GM21786 (cell line): ENCODE data around the gene POLR2E.
"Not testable (repeated sequence)": the region's sequence is repeated elsewhere in the genome, so short reads cannot be mapped to it uniquely, and the experiment has no call there.

ENCODE experiments used
- ATAC-seq: cut with Tn5 transposase; IDR thresholded peaks from one replicate; pipeline ENCODE4 v1.9.1; 2021; ENCODE audit not compliant: unreplicated experiment

POLR2E gene

DNA sequence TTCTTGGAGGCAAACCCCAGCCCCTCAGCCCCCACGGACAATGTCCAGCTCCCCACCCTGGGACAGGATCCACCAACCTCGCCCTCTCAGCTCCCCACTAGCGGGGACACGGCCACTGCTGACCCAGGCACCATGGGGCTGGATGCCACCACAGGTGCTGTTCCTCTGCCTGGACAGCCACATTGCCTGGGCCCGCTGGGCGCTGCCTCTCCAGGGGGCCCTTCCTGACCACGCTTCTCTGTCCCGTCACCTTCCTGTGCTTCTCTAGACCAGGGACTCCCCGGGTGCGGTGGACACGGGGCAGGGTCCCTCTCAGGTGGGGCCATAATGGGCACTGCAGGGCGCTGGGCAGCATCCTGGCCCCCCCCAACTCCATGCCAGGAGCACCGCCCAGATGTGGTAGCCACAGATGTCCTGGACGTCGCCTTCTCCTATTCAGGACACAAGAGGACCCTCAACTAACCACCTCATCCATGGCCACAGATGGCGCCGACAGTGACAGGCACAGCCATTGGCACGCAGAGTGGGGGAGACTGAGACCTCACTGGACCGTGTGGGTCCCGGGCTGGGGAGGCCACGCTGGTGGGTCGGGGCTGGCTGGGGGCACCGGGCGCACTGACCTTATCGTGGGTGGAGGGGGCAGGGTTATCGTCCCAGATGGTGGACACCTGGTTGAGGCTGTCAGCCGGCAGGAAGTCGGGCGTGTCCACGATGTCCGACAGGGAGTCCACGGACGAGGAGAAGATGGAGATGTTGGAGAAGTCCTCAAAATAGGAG, 32.0 kb upstream of the POLR2E start:
- ATAC-seq, result no peak

DNA sequence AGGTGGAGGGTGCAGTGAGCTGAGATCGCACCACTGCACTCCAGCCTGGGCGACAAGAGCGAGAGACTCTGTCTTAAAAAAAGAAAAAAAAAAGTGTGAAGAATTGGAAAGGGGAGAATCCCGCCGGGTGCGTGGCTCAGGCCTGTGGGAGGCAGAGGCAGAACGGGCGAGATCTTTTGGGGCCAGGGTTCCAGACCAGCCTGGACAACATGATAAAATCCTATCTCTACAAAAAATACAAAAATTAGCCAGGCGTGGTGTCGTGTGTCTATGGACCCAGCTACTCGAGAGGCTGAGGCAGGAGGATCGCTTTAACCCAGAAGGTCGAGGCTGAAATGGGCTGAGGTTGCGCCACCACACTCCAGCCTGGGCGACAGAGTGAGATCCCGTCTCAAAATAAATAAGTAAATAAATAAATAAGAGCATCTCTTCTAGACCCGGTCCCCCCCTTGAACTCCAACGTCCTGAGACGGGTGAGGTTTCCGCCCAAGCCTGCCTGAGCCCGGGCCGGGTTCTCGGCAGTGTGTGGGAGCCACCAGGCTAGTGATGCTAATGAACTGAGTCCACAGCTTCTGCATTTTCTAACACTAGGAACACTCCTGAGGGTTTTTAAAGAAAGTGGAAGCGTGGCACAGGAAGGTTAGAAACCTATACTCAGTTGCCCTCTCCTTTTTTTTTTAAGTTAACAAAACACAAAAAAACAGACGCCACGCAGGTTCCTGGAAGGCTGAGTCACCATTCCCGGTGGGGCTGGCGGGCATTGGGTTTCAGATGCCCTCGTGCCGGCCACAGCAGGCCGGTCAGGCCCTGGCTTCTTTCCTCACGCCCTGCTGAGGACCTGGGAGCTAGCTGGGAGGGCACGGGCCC, 30.7 kb upstream of the POLR2E start:
- ATAC-seq, result no peak

DNA sequence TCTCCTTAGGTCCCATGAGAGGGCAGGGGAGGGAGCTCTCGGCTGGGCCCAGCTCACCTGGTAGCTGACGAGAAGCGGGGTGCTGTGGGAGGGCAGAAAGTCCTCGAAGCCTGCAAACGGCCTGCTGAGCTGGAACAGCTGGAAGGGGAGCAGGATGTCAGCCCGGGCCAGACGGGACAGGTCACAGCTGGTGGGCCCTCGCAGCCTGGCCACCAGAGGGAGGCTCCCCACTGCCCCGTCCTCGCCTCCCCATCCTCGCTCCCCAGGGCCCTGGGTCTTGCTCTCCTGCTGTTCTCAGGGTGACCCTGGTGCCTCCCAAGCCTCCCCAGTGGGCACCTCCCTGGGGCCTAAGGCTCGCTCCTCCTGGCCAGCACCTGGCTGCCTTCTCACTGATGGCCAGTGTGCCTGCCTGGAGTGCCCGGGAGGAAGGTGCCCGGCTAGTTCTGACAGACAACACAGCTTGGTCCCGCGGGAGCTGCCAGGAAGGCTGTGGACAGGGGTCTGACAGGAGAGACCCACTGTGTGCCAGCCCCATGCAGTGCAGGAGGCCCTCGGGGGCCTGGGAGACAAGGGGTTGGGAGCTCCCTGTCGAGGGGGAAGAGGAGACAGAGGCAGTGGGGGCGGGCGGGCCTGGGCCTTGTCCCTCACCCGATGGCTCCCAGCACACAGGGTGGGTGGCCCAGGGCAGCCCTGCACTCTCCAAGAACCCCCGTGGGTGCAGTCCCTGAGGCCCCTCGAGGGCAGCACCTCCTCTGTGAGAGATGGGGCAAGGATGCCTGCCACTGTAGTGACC, 28.9 kb upstream of the POLR2E start:
- ATAC-seq, result no peak

DNA sequence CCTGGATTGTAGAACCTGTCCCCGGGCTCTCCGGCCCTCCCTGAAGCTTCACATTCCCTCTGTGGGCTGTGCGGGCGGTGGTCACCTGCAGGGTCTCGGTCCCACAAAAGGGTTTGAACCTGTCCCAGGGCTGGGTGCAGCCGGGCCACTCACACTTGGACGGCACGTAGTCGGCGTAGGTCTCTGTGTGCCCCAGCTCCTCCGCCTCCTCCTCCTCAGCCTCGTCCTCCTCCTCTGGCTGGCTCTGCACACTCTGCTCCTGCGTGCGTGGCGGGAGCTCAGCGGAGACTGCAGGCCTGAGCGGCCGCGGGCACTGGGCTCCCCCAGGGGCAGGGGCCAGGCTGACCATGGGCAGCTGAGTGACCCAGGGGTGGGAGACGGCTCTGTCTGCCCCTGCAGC, 28.2 kb upstream of the POLR2E start:
- ATAC-seq, result no peak

DNA sequence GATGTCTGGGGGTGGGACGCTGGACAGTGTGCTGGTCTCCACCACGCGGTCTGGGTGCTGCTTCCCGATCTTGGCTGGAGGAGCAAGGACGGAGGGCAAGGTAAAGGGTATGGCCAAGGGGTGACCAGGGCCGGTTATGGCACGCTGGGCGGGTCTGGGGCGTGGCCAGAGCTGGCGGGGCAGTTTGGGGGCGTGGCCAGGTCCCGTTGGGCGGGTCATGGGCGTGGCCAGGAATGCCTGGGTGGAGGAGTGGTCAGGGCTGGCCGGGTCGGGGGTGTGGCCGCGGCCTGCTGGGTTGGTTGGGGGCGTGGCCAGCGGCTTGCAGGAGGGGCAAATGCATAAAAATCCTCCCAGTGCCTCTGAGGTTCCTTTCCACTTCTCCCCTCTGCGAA, 27.8 kb upstream of the POLR2E start:
- no peak for ATAC-seq

DNA sequence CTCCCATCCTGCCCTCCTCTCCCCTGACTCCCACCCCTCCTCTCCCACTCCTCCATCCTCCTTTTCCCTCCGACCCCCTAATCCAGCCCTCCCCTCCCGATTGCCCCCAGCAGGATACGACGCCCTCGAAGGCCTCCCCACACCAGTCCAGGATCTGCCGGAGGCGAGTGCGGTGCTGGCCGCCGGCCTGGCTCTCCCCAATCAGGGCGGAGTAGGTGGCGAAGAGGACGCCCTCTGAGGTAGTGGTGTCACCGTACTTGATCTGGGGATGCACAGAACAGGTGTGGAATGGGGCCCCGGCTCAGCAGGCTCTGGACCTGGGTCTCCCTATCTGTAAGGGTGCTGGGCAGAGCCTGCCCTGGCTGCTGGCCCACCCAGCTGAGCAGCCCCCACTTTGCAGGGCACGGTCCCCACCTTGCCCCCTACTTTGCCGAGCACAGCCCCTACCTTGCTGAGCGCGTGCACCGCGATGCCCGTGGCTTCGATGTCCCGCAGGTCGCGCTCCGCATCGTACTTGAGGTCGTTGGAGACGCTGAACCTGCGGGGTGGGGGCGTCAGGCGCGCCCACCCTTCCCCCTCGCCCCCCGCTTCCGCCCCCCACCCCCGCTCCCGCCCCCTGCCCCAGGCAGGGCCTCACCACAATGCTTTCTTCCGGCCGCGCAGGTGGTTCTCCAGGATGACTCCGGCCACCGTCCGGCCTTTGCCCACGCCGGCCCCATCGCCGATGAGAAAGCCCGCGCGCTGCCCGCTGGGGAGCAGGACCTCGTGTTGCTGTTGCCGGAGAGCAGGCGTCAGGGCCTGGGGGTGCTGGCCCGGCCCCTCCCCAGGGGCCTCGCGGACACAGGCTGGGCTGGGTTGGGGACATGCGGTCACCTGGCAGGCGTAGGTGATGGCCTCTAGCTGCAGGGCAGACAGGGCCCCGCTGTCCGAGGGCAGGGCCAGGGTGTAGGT, 27.1 kb upstream of the POLR2E start:
- ATAC-seq, result no peak

DNA sequence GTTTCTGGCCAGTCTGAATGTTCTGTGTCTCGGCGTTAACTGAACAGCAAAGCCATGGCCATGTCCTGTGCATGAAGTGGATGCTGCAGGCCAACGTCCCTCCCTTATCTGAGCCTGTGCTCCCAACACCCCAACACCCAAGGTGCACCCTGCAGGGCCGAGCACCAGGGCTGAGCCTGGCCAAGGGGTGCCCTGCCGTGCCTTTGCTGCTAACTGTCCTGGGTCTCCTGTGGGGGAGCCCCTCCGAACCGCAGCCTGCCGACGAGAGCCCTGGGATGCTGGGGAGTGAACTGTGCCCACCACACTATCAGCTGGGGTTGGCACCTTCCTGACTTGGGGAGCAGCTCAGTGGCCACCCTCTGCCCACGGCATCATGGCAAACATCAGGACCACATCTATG, 26.2 kb upstream of the POLR2E start:
- ATAC-seq, result no peak

DNA sequence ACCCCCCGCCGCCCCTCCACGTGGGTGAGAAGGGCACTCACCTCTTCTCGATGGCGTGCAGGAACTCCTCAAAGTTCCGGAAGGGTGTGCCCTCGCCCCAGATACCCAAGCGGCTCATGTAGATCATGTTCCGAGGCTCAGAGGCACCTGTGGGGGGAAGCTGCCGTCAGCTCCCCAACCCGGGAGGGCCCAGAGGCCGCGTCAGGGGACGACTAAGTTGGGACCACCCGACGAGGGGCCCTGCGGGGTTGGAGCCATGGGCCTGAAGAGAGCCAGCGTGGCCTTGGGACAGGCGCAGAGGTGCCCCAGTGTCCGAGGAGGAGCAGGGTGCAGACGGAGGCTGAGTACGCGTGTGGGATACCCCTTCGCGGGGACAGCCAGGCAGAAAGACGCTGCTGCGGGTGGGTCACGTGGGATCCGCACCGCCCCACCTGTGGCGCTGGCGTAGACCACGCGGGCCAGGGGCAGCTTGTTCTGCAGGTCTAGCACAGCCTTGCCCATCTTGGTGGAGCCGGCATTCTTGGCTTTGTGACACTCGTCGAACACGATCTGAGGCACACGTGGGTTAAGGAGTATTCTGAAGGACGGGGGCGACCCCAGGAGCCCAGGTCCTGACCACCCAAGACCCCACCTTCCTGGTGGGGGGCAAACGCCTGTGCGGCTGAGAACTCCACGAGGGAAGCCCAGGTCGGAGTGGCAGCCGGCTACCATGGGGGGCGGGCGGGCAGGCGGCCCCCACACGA, 24.5 kb upstream of the POLR2E start:
- no peak for ATAC-seq

DNA sequence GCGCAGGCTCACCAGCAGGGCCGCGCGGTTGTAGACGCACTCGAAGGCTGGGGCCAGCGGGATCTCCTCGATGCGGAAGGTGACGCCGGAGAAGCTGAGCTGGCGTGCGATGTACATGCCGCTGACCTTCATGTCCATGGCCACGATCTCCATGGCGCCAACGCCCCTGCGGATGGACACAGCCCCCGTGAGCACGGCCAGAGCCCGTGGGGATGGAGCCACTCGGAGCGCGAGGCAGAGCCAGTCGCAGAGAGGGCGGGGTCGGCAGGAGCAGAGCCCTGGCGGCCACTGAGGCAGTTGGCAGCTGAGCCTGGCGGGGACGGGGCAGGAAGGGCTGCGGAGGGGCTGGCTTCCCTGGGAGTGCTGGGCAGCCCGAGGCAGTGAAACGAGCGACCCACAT, 23.8 kb upstream of the POLR2E start:
- no peak for ATAC-seq

DNA sequence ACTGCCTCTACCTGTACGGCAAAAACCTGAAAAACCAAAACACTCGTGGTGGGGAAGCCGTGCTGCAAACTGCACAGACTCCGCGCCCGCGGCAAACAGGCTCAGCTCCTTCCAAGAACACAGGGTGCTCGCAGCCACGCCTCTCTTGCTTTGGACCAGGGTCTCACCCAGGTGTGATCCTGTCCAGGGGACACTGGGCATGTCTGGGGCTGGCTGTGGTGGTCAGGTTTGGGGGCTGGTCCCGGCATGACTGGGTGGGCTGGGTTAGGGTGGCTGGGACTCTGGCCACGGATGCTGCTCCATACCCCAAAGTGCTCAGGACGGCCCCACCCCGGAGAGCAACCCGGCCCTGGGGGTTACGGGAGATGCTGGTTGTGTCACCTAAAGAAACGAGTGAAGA, 22.5 kb upstream of the POLR2E start:
- no peak for ATAC-seq

DNA sequence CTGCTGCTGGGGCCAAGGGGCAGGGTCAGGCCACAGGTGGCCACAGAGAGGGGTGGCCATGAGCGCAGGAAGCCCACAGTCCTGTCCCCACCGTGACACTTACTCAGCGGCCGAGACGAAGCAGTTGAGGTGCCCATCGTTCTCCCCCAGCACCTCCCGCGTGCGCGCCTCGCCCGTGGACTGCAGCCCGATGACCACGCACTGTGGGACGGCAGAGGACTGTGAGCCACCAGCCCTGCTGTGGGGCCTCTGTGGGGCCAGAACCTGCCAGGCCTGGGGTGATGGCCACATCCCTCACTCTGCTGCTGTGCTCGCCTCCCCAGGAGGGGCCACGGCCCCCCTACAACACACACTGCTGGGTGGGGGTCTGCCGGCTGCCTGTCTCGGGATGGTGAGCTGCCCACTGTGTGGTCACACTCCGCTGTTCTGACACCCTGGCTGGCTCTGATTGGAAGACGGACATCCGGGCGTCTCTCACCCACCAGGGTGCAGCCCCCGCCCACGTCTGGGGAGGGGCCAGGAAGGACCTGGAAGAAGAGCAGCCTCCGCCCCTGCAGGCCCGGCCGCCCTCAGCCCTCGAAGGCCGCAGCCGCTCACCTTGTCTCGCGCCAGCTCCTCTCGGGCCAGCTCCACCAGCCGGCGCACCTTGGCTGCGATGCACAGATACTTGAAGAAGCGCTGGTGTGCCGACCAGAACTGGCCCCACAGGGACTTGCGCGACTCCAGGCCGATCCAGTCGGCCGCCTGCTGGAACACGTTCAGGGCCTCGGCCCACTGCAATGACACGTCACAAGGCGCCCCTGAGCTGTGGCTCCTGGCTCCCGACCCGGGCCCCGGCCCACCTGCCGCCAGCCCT, 21.8 kb upstream of the POLR2E start:
- no peak for ATAC-seq

DNA sequence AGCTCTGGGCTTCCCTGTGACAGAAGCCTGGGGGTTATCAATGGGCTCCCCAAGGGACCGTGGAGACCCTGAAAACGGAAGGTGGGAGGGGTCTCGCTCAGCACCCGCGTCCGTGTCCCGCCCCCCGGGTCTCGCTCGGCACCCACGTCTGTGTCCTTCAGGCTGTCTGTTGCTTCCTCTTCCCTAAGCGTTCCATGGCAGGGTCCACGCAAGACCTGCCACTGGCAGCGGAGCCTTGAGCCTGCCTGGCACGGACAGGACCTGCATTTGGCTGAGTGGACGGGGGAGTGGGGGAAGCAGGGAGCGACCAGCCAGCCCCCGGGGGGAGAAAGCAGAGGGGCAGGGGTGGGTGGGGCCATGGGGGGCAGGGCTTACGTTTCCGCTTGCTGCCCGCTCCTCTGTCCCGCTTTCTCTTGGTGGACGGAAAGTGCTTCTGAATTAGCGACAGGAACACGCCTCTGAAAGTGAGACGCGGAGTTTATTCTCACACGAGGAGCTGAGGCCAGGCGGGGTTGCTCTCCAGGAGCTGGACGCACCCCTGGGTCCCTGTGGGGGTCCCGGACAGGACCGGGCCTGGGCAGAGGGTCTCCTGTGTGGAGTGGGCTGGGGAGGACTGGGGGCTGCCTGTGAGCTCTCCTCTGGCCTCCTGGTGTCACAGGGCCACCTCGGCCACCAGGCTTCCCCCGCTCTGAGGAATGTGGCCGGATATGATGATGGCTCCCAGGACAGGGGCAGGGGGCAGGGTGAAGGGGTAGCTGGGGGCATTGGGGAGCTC, 20.7 kb upstream of the POLR2E start:
- no peak for ATAC-seq

DNA sequence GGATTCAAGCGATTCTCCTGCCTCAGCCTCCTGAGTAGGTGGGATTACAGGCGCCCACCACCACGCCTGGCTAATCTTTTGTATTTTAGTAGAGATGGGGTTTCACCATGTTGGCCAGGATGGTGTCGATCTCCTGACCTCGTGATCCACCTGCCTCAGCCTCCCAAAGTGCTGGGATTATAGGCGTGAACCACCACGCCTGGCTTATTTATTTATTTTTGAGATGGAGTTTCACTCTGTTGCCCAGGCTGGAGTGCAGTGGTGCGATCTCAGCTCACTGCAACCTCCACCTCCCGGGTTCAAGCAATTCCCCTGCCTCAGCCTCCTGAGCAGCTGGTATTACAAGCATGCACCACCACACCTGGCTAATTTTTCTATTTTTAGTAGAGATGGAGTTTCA, 19.6 kb upstream of the POLR2E start:
- ATAC-seq, result not testable (repeated sequence)

DNA sequence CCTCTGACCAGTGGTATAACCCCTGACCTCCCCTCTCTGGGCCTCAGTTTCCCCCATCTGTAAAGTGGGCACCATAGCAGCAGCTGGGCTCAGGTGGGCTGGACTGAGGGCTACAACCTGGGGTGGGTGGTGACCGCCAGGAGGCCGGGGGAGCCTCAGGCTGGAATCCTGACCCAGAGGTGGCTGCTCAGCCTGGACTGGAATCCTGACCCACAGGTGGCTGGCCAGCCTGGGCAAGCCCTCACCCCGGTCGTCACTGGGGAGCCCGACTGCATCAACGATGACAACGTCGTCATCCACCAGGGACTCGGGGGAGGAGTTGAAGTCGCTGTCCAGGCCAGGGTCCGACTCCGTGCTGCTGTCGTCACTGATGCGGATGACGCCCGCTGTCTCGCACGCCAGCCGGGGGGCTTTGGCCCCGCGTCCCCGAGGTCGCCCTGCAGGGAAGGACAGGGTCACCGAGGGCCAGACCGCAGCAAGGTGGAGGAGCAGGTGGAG, 18.9 kb upstream of the POLR2E start:
- no peak for ATAC-seq

DNA sequence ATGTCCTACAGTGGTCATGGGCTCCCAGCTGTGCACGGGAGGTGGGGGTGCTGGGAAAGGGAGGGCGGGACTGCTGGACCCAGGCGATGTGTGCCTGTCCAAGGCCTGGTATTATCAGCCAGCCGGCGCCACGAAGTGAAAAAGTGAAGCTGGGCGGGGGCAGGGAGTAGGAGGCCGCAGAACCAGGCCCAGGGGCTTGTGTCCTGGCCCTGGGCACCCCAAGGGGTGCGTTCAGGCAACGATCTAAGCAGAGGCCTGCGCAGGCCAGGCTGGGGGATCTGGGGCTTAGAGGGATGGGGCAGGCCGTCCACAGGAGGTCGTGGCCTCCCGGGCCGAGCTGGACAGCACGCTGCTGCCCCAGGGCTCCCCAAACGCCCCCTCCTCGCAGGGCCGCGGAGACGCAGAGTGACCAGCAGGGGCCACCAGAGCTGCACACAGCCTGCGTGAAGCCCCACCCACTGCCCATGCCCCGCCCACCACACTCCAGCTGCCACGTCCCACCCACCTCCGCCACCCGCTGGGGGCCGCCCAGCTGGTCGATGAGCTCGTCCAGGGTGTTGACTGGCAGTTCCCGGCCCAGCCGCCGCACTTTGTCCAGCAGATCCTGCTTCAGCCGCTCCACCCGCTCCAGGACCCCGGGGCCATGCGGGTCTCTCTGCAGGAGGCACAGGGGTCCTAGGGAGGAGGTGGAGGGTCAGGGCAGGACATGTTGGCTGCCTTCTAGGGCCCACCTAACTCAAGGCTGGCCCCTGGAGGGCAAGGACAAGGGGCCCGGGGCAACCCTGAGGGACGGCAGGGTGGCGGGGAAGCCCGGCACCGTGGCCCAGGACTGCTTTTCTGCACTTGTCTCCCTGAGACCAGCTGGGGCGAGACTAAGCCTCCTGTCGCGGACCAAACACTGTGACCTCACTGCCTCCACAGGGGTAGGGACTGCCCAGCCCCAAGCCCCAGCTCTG, 18.1 kb upstream of the POLR2E start:
- ATAC-seq, result no peak

DNA sequence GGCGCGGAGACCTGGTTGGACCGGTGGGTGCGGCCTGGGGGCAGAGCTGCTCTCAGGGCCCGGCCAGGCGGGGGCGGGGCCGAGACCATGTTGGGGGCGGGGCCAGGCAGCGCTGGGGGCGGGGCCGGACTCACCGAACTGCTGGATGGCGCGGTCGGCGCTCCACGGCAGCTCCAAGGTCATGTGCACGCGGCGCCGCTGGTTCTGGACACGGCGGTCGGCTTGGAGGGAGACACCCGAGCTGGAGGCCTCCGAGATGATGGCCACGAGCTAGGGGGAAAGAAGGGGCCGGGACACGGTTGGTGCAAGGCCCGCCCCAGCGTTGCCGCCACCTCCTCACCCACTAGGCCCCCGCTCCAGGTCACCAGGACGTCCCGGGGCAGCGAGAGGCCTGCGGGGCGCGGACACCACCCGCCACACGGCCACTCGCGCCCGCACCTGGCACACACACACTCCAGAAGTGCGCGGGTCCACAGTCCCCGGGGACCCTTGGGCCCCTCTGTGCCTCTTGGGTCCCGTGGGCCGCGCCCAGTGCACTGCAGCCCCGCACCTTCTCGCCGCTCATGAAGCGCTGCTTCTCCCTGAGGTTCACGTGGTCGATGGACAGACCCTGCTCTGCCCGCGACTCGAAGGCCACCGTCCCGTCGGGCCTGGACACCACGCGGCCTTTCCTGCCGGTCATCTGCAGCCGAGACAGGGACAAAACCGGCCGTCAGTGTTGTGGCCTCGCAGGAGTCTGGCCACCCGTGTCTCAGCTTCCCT, 17.3 kb upstream of the POLR2E start:
- ATAC-seq, result no peak
